Body of pancreas (tissue), 4 donors: ENCODE measurements around the gene FITM1. TPM values are rescaled to one million over a fixed set of nuclear protein-coding genes. Genes with fewer than 3 reads are reported as not detected.
A peak's percentile ranks its signal among the peaks of the same experiment; 100 is the strongest.

Experiments used
- ATAC-seq: fragments of 150-250 bp; one replicate; pipeline ENCODE4 v1.9.1; 2016
- DNase-seq, 4 donors: peaks; one replicate each; pipeline ENCODE4 v3.0.0-alpha.2; 2019
- H3K27ac ChIP-seq, 4 donors: fragments of 200-600 bp; sonication (generic); 1 replicate in 3 of 4; 2 replicates in 1 of 4; pipeline versions ENCODE4 v1.5.1 to v1.6.1; 2016 to 2019; ENCODE audit warnings: mild to moderate bottlenecking in 1 of 4, mixed read lengths in 1 of 4, moderate library complexity in 1 of 4
- H3K27me3 ChIP-seq, 2 donors: fragments of 200-600 bp; sonication (generic); one replicate each; pipeline ENCODE4 v1.6.0; 2016; ENCODE audit warnings: mild to moderate bottlenecking in 1 of 2
- H3K36me3 ChIP-seq, 2 donors: fragments of 200-600 bp; sonication (generic); replicated peaks in 1 of 2; 2 replicates each; pipeline ENCODE4 v1.5.1; 2016; ENCODE audit warnings: low read depth in 2 of 2; ENCODE audit not compliant: insufficient read depth in 1 of 2
- H3K4me1 ChIP-seq: fragments of 200-600 bp; sonication (generic); one replicate; pipeline ENCODE4 v1.6.0; 2016
- H3K4me3 ChIP-seq, 2 donors: fragments of 200-600 bp; sonication (generic); 1 replicate in 1 of 2; 2 replicates in 1 of 2; pipeline ENCODE4 v1.5.1; 2016 to 2019
- H3K9me3 ChIP-seq, 3 donors: fragments of 200-600 bp; sonication (generic); 1 replicate in 2 of 3; 2 replicates in 1 of 3; pipeline ENCODE4 v1.5.1; 2016
- CTCF ChIP-seq, 7 experiments: fragments of 450-650 bp in 4 of 7; fragments of 200-600 bp in 3 of 7; sonication (generic) in 3 of 7; IDR thresholded peaks; one replicate each; pipeline ENCODE4 v1.5.1; 2016 to 2019; ENCODE audit warnings: antibody characterized with exemption in 7 of 7
- POLR2A ChIP-seq, 3 donors: fragments of 450-650 bp; IDR thresholded peaks; one replicate each; pipeline ENCODE4 v1.6.1; 2016; ENCODE audit warnings: antibody characterized with exemption in 3 of 3, mild to moderate bottlenecking in 2 of 3
- WGBS, 2 donors: methylation state at CpG; one replicate each; pipeline ENCODE4 v1.1.5; 2017; 5-methylcytosine and 5-hydroxymethylcytosine counted together
- intact Hi-C: fragments of 100-400 bp; cut with DNase I; formaldehyde crosslinking; loops from one replicate; pipeline ENCODE4 v1.15.1; 2023
- microRNA-seq, 2 donors: library from miRNA; unstranded; fragments of <30 nt; microRNA quantifications; one replicate each; pipeline ENCODE4, GENCODE V29; 2016; ENCODE audit warnings: borderline number of aligned reads in 2 of 2, borderline replicate concordance in 2 of 2
- small RNA-seq: library from RNA; depleted of rRNA; stranded (forward); fragments of <200 nt; gene quantifications from one replicate; pipeline ENCODE3, GENCODE V24; 2016
- total RNA-seq, 2 donors: library from RNA; depleted of rRNA; stranded (reverse); fragments of >200 nt; gene quantifications; one replicate each; pipeline ENCODE4 v1.1.0, GENCODE V29; 2016

Gene FITM1
- total RNA-seq, 2 donors from 2014 or later, result 6.3 to 12.2 TPM

- Histone ChIP-seq H3K4me3 (no peak overlapping the region), H3K9me3 (no peaks in the 10 kb centered on the region), H3K27ac (peak overlapping the region in 1 of 4 donors; percentile 40), H3K4me1 (no peaks in the 10 kb centered on the region), H3K27me3 (no peaks in the 10 kb centered on the region), H3K36me3 (peaks cover 14 to 33% of the 10 kb centered on the region in 2 donors)
- intact Hi-C loops, result no loop called here
- DNase-seq (no peak), ATAC-seq (no peak)
- 84 to 96% methylated on average over 12 to 14 of the region's 14 CpGs for WGBS, 2 donors
- TF ChIP-seq POLR2A (IDR thresholded peaks at IDR 0.05), result no peak
These were observed 49.0 kb downstream of the FITM1 start for GRCh38 chr14:24179294-24179960.

- ATAC-seq (peak; percentile 36), DNase-seq (peak in 1 of 4 donors; percentile 48)
- no peaks in the 10 kb centered on the region for H3K27me3 ChIP-seq
- no peaks in the 10 kb centered on the region for H3K9me3 ChIP-seq
- intact Hi-C loops, result no loop called here
- TF ChIP-seq CTCF (IDR thresholded peaks at IDR 0.05), result no peak
- TF ChIP-seq POLR2A (IDR thresholded peaks at IDR 0.05), result no peak
- no peak overlapping the region for H3K4me3 ChIP-seq
- H3K4me1 ChIP-seq, result no peaks in the 10 kb centered on the region
- WGBS, 2 donors, result 76 to 81% methylated on average over 10 to 18 of the region's 18 CpGs
- peak overlapping the region in 1 of 4 donors; percentile 40 for H3K27ac ChIP-seq
- peaks cover 14 to 36% of the 10 kb centered on the region in 2 donors for H3K36me3 ChIP-seq
These were observed 49.7 kb downstream of the FITM1 start for GRCh38 chr14:24179961-24180796.

- ATAC-seq (no peak), DNase-seq (no peak)
- TF ChIP-seq CTCF (IDR thresholded peaks at IDR 0.05) (no peak), POLR2A (IDR thresholded peaks at IDR 0.05) (no peak)
- no peaks in the 10 kb centered on the region for H3K4me1 ChIP-seq
- no peaks in the 10 kb centered on the region for H3K27me3 ChIP-seq
- WGBS, 2 donors, result 76 to 88% methylated on average over 8 to 19 of the region's 19 CpGs
- no peak overlapping the region for H3K4me3 ChIP-seq
- H3K27ac ChIP-seq, result no peak overlapping the region
- no peaks in the 10 kb centered on the region for H3K9me3 ChIP-seq
- intact Hi-C loops, result no loop called here
- peaks cover 14 to 36% of the 10 kb centered on the region in 2 donors for H3K36me3 ChIP-seq
These were observed 51.1 kb downstream of the FITM1 start for GRCh38 chr14:24181371-24182077.

Small RNAs within 50 kb of the gene (microRNA-seq; reads per million reads assigned to microRNA genes)
- 0 to 0.47 reads per million in 2 donors for gene MIR7703

Small RNAs within 50 kb of the gene (small RNA-seq; reads per million reads assigned to genes)
- not detected for gene IPO4
- gene IRF9, result not detected
- 5.0 reads per million, percentile 87 among the genes with 10 or more reads in this experiment for gene RNA5SP383

Other genes with a start within 250 kb of the FITM1 start
- gene DHRS4, start 176.9 kb upstream of the FITM1 start, total RNA-seq, result 10 to 100 TPM; 18.4 to 45.5 TPM
- gene DHRS4L2, start 141.7 kb upstream of the FITM1 start, total RNA-seq, result 10 to 100 TPM; 10.6 to 16.5 TPM
- under 1 TPM; 0.78 to 0.99 TPM for gene CARMIL3, start 78.7 kb upstream of the FITM1 start, total RNA-seq
- gene CPNE6, start 59.1 kb upstream of the FITM1 start, total RNA-seq, result not detected
- 10 to 100 TPM; 20.4 to 29.8 TPM for gene PCK2, start 36.3 kb upstream of the FITM1 start, total RNA-seq
- 100 to 1,000 TPM in 1 of 2 donors, 10 to 100 TPM in 1; 77.1 to 128 TPM for gene DCAF11, start 15.9 kb upstream of the FITM1 start, total RNA-seq
- gene NRL, start 15.7 kb upstream of the FITM1 start, total RNA-seq, result 1 to 10 TPM; 2.1 to 2.6 TPM
- 10 to 100 TPM; 78.4 to 93.7 TPM for gene PSME1, start 5.5 kb downstream of the FITM1 start, total RNA-seq
- gene EMC9, start 10.9 kb downstream of the FITM1 start, total RNA-seq, result 10 to 100 TPM in 1 of 2 donors, 1 to 10 TPM in 1; 9.9 to 21.1 TPM
- 10 to 100 TPM; 29.3 to 30.4 TPM for gene PSME2, start 16.0 kb downstream of the FITM1 start, total RNA-seq
- 10 to 100 TPM; 38.1 to 83.1 TPM for gene RNF31, start 16.8 kb downstream of the FITM1 start, total RNA-seq
- gene IRF9, start 30.6 kb downstream of the FITM1 start, total RNA-seq, result 10 to 100 TPM; 12.5 to 21.5 TPM
- 1 to 10 TPM; 7.8 to 8.9 TPM for gene REC8, start 41.4 kb downstream of the FITM1 start, total RNA-seq
- gene IPO4, start 58.2 kb downstream of the FITM1 start, total RNA-seq, result 10 to 100 TPM; 30.4 to 73.5 TPM
- 10 to 100 TPM; 57.9 to 59.7 TPM for gene TM9SF1, start 64.8 kb downstream of the FITM1 start, total RNA-seq
- under 1 TPM in 1 of 2 donors, not detected in 1; 0.26 TPM for gene TSSK4, start 75.0 kb downstream of the FITM1 start, total RNA-seq
- gene CHMP4A, start 82.8 kb downstream of the FITM1 start, total RNA-seq, result 10 to 100 TPM; 28.5 to 32.0 TPM
- gene MDP1, start 85.4 kb downstream of the FITM1 start, total RNA-seq, result 10 to 100 TPM in 1 of 2 donors, 1 to 10 TPM in 1; 2.0 to 18.9 TPM
- 10 to 100 TPM; 28.7 to 77.6 TPM for gene NEDD8, start 101.7 kb downstream of the FITM1 start, total RNA-seq
- 10 to 100 TPM; 30.9 to 41.9 TPM for gene GMPR2, start 102.3 kb downstream of the FITM1 start, total RNA-seq
- gene TINF2, start 112.0 kb downstream of the FITM1 start, total RNA-seq, result 10 to 100 TPM; 28.3 to 35.3 TPM
- gene TGM1, start 132.5 kb downstream of the FITM1 start, total RNA-seq, result 10 to 100 TPM in 1 of 2 donors, 1 to 10 TPM in 1; 2.9 to 13.8 TPM
- 10 to 100 TPM; 18.4 to 90.0 TPM for gene RABGGTA, start 140.9 kb downstream of the FITM1 start, total RNA-seq
- 10 to 100 TPM; 18.8 to 31.4 TPM for gene DHRS1, start 169.1 kb downstream of the FITM1 start, total RNA-seq
- 10 to 100 TPM; 10.6 to 12.2 TPM for gene NOP9, start 169.2 kb downstream of the FITM1 start, total RNA-seq
- 10 to 100 TPM; 19.1 to 34.0 TPM for gene CIDEB, start 177.3 kb downstream of the FITM1 start, total RNA-seq
- 10 to 100 TPM; 10.9 to 31.3 TPM for gene LTB4R2, start 179.5 kb downstream of the FITM1 start, total RNA-seq
- gene LTB4R, start 180.8 kb downstream of the FITM1 start, total RNA-seq, result 1 to 10 TPM; 3.6 to 9.1 TPM
- gene ADCY4, start 204.4 kb downstream of the FITM1 start, total RNA-seq, result 10 to 100 TPM; 10.6 to 14.8 TPM
- gene RIPK3, start 209.3 kb downstream of the FITM1 start, total RNA-seq, result 1 to 10 TPM; 6.0 to 9.9 TPM
- gene NFATC4, start 237.5 kb downstream of the FITM1 start, total RNA-seq, result 10 to 100 TPM; 11.9 to 19.8 TPM